Tibial artery (tissue), 4 donors: Measurements from ENCODE around the gene TBC1D10A.
A peak's percentile ranks its signal among the peaks of the same experiment; 100 is the strongest.

Experiments used
- DNase-seq, 2 donors: peaks; one replicate each; pipeline ENCODE4 v3.0.0-alpha.2; 2019
- H3K27ac ChIP-seq, 2 donors: fragments of 200-600 bp; sonication (generic) in 1 of 2; 1 replicate in 1 of 2; 2 replicates in 1 of 2; pipeline ENCODE4 v1.5.1; 2018 to 2019; ENCODE audit warnings: mild to moderate bottlenecking in 1 of 2
- H3K27me3 ChIP-seq, 2 donors: fragments of 200-600 bp; sonication (generic) in 1 of 2; one replicate each; pipeline versions ENCODE4 v1.5.1 to v1.6.0; 2016 to 2019
- H3K36me3 ChIP-seq, 3 donors: fragments of 200-600 bp; sonication (generic) in 2 of 3; one replicate each; pipeline ENCODE4 v1.5.1; 2016 to 2019; ENCODE audit warnings: mild to moderate bottlenecking in 2 of 3
- H3K4me1 ChIP-seq, 4 donors: fragments of 200-600 bp; sonication (generic) in 2 of 4; 1 replicate in 3 of 4; 2 replicates in 1 of 4; pipeline ENCODE4 v1.5.1; 2016 to 2019
- H3K4me3 ChIP-seq, 2 donors: fragments of 200-600 bp; sonication (generic) in 1 of 2; 1 replicate in 1 of 2; 2 replicates in 1 of 2; pipeline ENCODE4 v1.5.1; 2018 to 2019; ENCODE audit warnings: mild to moderate bottlenecking in 2 of 2
- H3K9me3 ChIP-seq, 3 donors: fragments of 200-600 bp; sonication (generic) in 1 of 3; one replicate each; pipeline ENCODE4 v1.5.1; 2016 to 2019
- CTCF ChIP-seq, 2 experiments: fragments of 200-600 bp in 1 of 2; fragments of 450-650 bp in 1 of 2; IDR thresholded peaks; one replicate each; pipeline ENCODE4 v1.5.1; 2017 to 2019; ENCODE audit warnings: antibody characterized with exemption in 2 of 2, mild to moderate bottlenecking in 1 of 2, moderate library complexity in 1 of 2
- intact Hi-C: fragments of 100-400 bp; cut with DNase I; formaldehyde crosslinking; loops from one replicate; pipeline ENCODE4 v1.15.0; 2023; ENCODE audit warnings: low total_unique reads

The TBC1D10A gene

GRCh38 chr22:30261134-30261533, 65.6 kb downstream of the TBC1D10A start:
- DNase-seq = no peak
- no peaks in the 10 kb centered on the region for H3K36me3 ChIP-seq
- intact Hi-C loops = loop anchor here (5.0 kb wide), 1 partner anchor 221 kb away; no protein-coding TSS in a partner anchor
- H3K4me3 ChIP-seq = no peak overlapping the region
- no peak overlapping the region for H3K27ac ChIP-seq
- peaks cover 0 to 6% of the 10 kb centered on the region in 2 donors for H3K27me3 ChIP-seq
- H3K9me3 ChIP-seq = no peaks in the 10 kb centered on the region
- H3K4me1 ChIP-seq = peaks cover 0 to 6% (median 4%) of the 10 kb centered on the region in 4 donors
- no peak for TF ChIP-seq CTCF (IDR thresholded peaks at IDR 0.05)

GRCh38 chr22:30260682-30261081, 66.1 kb downstream of the TBC1D10A start:
- Histone ChIP-seq H3K27ac (no peak overlapping the region), H3K27me3 (peaks cover 0 to 6% of the 10 kb centered on the region in 2 donors), H3K4me3 (no peak overlapping the region), H3K9me3 (no peaks in the 10 kb centered on the region), H3K4me1 (peaks cover 0 to 10% (median 6%) of the 10 kb centered on the region in 4 donors), H3K36me3 (no peaks in the 10 kb centered on the region)
- DNase-seq = no peak
- no peak for TF ChIP-seq CTCF (IDR thresholded peaks at IDR 0.05)
- intact Hi-C loops = loop anchor here (5.0 kb wide), 1 partner anchor 222 kb away; no protein-coding TSS in a partner anchor

GRCh38 chr22:30260276-30260675, 66.5 kb downstream of the TBC1D10A start:
- Histone ChIP-seq H3K9me3 (no peaks in the 10 kb centered on the region), H3K4me3 (no peak overlapping the region), H3K27ac (no peak overlapping the region), H3K4me1 (peaks cover 0 to 10% (median 6%) of the 10 kb centered on the region in 4 donors), H3K36me3 (no peaks in the 10 kb centered on the region), H3K27me3 (peaks cover 0 to 6% of the 10 kb centered on the region in 2 donors)
- DNase-seq = no peak
- no peak for TF ChIP-seq CTCF (IDR thresholded peaks at IDR 0.05)
- intact Hi-C loops = loop anchor here (5.0 kb wide), 1 partner anchor 222 kb away; no protein-coding TSS in a partner anchor

- Histone ChIP-seq H3K4me3 (no peak overlapping the region), H3K36me3 (no peaks in the 10 kb centered on the region), H3K27me3 (peaks cover 0 to under 1% of the 10 kb centered on the region in 2 donors), H3K9me3 (no peaks in the 10 kb centered on the region), H3K4me1 (peaks cover 0 to 28% (median 19%) of the 10 kb centered on the region in 4 donors), H3K27ac (no peak overlapping the region)
- intact Hi-C loops = no loop called here
- no peak for TF ChIP-seq CTCF (IDR thresholded peaks at IDR 0.05)
- no peak for DNase-seq
These were observed 72.4 kb downstream of the TBC1D10A start for GRCh38 chr22:30254314-30254713.

- intact Hi-C loops = no loop called here
- Histone ChIP-seq H3K4me1 (peaks cover 0 to 33% (median 20%) of the 10 kb centered on the region in 4 donors), H3K36me3 (no peaks in the 10 kb centered on the region), H3K4me3 (peak overlapping the region; percentile 2 to 29), H3K27me3 (peaks cover 0 to 9% of the 10 kb centered on the region in 2 donors), H3K27ac (peak overlapping the region in 1 of 2 donors; percentile 6), H3K9me3 (no peaks in the 10 kb centered on the region)
- peak; percentile 53 to 84 for DNase-seq
- no peak for TF ChIP-seq CTCF (IDR thresholded peaks at IDR 0.05)
These were observed 73.4 kb downstream of the TBC1D10A start for GRCh38 chr22:30253205-30253852.
